A549 (cell line): ENCODE results near the gene UTF1.

Source experiments
- CHD2 ChIP-seq: fragments of 150-350 bp; IDR thresholded peaks from 2 replicates; pipeline ENCODE4 v1.6.1; 2014; ENCODE audit warnings: low read length; ENCODE audit not compliant: partially characterized antibody
- EP300 ChIP-seq, 2 experiments: fragments of >200 bp; sonication (Bioruptor Twin); formaldehyde crosslinking; IDR thresholded peaks; 2 replicates in 1 of 2; 3 replicates in 1 of 2; pipeline ENCODE4 v1.6.1; 2016 to 2017
- JUN ChIP-seq, 2 experiments: fragments of >200 bp; sonication (Bioruptor Twin); formaldehyde crosslinking; IDR thresholded peaks; 2 replicates in 1 of 2; 3 replicates in 1 of 2; pipeline ENCODE4 v1.6.1; 2016 to 2017
- MAFK ChIP-seq: fragments of 450-650 bp; IDR thresholded peaks from 2 replicates; pipeline ENCODE4 v1.6.1; 2014; ENCODE audit not compliant: partially characterized antibody
- MYC ChIP-seq: IDR thresholded peaks from 2 replicates; pipeline ENCODE4 v1.6.1; 2012; ENCODE audit warnings: mild to moderate bottlenecking, inconsistent platforms, low read length, improper control_type of control experiment, borderline replicate concordance
- PHF8 ChIP-seq: fragments of 200-600 bp; sonication (generic); IDR thresholded peaks from 2 replicates; pipeline ENCODE4 v1.6.1; 2016; ENCODE audit warnings: low read depth, mild to moderate bottlenecking, antibody characterized with exemption, moderate library complexity, borderline replicate concordance
- POLR2A ChIP-seq: IDR thresholded peaks from 2 replicates; pipeline ENCODE4 v1.6.1; 2012; ENCODE audit warnings: mild to moderate bottlenecking, low read length
- RFX5 ChIP-seq: fragments of 450-650 bp; IDR thresholded peaks from 2 replicates; pipeline ENCODE4 v1.7.1; 2014; ENCODE audit warnings: antibody characterized with exemption, mild to moderate bottlenecking, moderate library complexity
- TF ChIP-seq, protein P1 (sequence below): fragments of >200 bp; sonication (Bioruptor Twin); formaldehyde crosslinking; IDR thresholded peaks from 3 replicates; pipeline ENCODE4 v1.5.1; 2016
- TF ChIP-seq, protein P2 (sequence below): fragments of 200-600 bp; sonication (generic); IDR thresholded peaks from 2 replicates; pipeline ENCODE4 v1.6.1; 2016; ENCODE audit warnings: antibody characterized with exemption, mild to moderate bottlenecking, moderate library complexity
- TF ChIP-seq, protein P3 (sequence below): fragments of 450-650 bp; IDR thresholded peaks from 2 replicates; pipeline ENCODE4 v1.6.1; 2014; ENCODE audit warnings: antibody characterized with exemption
- TF ChIP-seq, protein P4 (sequence below): IDR thresholded peaks from 2 replicates; pipeline ENCODE4 v1.6.1; 2012

DNA sequence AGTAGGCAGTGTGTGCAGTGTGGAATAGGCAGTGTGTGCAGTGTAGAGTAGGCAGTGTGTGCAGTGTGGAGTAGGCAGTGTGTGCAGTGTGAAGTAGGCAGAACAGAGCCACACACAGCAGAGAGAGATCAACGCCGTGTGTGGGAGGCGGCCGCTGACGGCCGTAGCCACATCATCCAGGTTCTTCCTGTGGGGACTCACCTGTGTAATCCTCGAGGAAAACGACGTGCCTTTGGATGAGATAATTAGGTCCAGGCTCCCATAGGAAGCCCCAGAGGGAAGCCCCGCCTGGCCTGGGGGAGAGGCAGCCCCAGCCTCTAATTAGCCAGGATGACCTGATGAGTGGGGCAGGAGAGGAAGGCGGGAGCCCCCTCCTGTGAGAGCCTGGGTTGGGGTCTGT, 44.6 kb upstream of the UTF1 start:
- TF ChIP-seq, protein P1, sequence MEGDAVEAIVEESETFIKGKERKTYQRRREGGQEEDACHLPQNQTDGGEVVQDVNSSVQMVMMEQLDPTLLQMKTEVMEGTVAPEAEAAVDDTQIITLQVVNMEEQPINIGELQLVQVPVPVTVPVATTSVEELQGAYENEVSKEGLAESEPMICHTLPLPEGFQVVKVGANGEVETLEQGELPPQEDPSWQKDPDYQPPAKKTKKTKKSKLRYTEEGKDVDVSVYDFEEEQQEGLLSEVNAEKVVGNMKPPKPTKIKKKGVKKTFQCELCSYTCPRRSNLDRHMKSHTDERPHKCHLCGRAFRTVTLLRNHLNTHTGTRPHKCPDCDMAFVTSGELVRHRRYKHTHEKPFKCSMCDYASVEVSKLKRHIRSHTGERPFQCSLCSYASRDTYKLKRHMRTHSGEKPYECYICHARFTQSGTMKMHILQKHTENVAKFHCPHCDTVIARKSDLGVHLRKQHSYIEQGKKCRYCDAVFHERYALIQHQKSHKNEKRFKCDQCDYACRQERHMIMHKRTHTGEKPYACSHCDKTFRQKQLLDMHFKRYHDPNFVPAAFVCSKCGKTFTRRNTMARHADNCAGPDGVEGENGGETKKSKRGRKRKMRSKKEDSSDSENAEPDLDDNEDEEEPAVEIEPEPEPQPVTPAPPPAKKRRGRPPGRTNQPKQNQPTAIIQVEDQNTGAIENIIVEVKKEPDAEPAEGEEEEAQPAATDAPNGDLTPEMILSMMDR, result no peak
- TF ChIP-seq MYC (no peak), POLR2A (no peak), MAFK (no peak), EP300 (IDR thresholded peaks at IDR 0.05) (no peak), JUN (IDR thresholded peaks at IDR 0.05) (no peak), CHD2 (no peak), RFX5 (no peak), PHF8 (no peak)
- TF ChIP-seq, protein P2, sequence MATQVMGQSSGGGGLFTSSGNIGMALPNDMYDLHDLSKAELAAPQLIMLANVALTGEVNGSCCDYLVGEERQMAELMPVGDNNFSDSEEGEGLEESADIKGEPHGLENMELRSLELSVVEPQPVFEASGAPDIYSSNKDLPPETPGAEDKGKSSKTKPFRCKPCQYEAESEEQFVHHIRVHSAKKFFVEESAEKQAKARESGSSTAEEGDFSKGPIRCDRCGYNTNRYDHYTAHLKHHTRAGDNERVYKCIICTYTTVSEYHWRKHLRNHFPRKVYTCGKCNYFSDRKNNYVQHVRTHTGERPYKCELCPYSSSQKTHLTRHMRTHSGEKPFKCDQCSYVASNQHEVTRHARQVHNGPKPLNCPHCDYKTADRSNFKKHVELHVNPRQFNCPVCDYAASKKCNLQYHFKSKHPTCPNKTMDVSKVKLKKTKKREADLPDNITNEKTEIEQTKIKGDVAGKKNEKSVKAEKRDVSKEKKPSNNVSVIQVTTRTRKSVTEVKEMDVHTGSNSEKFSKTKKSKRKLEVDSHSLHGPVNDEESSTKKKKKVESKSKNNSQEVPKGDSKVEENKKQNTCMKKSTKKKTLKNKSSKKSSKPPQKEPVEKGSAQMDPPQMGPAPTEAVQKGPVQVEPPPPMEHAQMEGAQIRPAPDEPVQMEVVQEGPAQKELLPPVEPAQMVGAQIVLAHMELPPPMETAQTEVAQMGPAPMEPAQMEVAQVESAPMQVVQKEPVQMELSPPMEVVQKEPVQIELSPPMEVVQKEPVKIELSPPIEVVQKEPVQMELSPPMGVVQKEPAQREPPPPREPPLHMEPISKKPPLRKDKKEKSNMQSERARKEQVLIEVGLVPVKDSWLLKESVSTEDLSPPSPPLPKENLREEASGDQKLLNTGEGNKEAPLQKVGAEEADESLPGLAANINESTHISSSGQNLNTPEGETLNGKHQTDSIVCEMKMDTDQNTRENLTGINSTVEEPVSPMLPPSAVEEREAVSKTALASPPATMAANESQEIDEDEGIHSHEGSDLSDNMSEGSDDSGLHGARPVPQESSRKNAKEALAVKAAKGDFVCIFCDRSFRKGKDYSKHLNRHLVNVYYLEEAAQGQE, result no peak
- TF ChIP-seq, protein P3, sequence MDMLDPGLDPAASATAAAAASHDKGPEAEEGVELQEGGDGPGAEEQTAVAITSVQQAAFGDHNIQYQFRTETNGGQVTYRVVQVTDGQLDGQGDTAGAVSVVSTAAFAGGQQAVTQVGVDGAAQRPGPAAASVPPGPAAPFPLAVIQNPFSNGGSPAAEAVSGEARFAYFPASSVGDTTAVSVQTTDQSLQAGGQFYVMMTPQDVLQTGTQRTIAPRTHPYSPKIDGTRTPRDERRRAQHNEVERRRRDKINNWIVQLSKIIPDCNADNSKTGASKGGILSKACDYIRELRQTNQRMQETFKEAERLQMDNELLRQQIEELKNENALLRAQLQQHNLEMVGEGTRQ, result no peak
- TF ChIP-seq, protein P4, sequence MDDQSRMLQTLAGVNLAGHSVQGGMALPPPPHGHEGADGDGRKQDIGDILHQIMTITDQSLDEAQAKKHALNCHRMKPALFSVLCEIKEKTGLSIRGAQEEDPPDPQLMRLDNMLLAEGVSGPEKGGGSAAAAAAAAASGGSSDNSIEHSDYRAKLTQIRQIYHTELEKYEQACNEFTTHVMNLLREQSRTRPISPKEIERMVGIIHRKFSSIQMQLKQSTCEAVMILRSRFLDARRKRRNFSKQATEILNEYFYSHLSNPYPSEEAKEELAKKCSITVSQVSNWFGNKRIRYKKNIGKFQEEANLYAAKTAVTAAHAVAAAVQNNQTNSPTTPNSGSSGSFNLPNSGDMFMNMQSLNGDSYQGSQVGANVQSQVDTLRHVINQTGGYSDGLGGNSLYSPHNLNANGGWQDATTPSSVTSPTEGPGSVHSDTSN, result no peak
